Inflammatory macrophage treated with lipopolysaccharide for 1 hour (primary cell): ENCODE data around the gene UBE2G1.

Source experiments
- DNase-seq, 2 donors: peaks; one replicate each; pipeline ENCODE4 v3.0.0-alpha.2; 2020 to 2022

The UBE2G1 gene

DNA sequence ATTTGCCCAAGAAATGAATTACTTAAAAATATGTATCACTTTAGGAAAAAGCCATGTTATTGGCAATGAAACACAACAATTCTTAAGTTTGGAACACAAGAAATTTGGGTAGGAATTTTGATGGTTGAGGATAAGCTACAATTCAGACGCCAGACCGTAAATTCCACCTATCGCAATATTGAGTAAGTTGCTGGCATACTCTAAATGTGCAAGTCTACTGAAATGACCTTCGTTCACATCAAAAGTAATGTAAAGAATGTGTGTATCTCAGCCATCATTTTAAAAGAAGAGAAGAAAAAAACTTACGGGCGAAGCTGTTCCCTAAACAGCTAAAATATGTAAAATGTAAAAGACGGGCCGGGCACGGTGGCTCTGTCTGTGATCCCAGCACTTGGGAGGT is 33.4 kb downstream of the UBE2G1 start:
- no peak for DNase-seq

DNA sequence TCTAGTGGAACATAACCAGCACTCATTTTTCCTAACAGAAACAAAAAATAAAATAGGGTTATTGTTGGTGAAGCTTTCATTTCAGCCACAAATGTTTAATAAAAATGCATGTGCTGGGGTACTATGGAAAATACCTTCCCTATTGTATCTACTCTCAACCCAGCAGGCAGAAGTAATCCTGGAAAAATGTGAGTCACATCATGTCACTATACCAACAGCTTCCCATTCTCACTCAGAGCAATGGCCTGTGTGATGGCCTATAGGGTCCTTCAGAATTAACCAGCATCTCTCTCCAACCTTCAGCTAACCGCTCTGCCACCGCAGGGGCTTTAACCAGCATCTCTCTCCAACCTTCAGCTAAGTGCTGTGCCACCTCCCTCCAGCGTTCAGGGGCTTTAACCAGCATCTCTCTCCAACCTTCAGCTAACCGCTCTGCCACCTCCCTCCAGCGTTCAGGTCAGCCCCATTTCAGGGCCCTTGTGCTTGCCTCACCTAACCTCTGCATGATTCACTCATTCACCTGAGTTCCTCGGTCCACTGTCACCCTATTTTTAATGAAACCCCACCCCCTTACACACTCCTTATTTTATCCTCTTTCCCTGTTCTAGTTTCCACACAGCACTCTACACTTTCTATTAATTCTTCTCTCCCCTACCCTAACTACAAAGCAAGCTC is 34.0 kb downstream of the UBE2G1 start:
- DNase-seq, result no peak

DNA sequence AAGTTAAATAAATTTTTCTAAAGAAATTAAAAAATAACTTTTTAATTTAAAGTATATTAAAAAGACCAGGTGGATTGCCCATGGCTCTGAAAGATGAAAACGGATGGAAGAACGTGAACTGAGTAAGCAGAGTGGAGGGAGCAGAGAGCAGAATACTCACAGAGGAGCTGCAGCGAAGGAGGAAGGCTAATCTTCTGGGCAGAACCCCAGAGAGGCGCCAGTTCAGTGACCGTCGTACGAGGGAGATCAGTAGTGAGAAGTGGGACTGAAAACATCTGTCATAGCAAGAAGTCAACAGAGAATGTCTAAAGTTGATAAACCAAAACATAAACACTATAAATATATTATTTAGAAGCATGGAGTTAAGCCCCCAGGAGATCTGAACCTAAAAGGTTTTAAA is 34.9 kb downstream of the UBE2G1 start:
- no peak for DNase-seq

DNA sequence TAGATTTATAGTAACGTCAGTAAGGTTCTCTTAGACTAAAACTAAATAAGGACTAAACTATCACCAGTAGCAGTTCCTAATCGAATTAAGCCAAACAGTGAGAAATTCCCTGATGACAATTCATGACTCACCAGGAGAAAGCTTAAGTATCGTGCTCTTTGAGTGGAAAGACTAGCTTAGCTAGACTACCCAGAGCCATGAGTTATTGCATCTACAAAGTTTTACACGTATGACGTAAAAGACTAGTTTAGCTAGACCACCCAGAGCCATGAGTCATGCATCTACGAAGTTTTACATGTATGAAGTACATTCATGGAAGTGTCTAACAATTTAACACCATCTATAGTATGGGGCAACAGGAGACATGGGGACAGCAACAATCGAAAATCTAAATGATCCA is 36.6 kb downstream of the UBE2G1 start:
- DNase-seq, result peak in 1 of 2 donors; percentile 18

DNA sequence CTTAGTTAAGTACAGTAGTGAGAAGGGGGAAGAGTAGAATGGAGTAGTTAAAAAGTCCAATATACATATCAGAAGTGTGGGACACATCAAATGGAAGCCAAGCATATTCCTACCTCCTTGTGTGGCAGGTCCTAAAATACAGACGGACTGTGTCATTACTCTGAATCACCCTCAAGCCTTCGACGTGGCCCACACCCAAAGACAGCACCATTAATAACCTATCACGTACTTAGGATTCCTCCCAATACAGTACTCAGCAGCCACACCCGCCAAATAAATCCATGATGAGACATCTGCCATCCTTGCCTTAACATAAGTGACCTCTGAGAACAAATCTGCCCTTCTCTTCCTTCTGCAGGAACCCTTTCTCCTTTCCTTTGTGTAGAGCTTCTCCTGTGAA is 38.9 kb downstream of the UBE2G1 start:
- DNase-seq, result no peak

DNA sequence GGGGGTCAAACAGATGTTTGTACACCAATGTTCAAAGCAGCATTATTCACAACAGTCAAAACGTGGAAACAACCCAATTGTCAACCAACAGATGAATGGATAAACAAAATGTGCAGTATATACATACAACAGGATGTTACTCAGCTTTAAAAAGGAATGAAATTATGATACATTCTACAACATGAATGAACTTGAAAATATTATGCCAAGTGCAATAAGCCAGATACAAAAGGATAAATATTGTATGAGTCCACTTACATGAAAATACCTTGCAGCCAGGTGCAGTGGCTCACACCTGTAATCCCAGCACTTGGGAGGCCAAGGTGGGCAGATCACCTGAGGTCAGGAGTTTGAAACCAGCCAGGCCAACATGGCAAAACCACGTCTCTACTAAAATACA is 39.9 kb downstream of the UBE2G1 start:
- no peak for DNase-seq

DNA sequence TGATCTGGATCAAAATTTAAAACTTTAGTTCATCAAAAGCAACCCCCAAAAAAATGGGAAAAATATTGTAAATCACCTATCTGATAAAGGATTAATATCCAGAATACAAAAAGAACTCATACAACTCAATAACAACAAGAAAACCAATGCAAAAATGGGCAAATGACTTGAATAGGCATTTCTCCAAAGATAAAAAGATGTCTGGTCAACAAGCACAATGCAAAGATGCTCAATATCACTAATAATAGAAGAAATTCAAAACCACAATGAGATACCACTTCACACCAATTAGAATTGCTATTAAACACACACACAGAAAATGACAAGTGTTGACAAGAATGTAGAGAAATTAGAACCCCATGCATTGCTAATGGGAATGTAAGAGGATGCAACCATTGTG is 40.4 kb downstream of the UBE2G1 start:
- DNase-seq, result no peak

DNA sequence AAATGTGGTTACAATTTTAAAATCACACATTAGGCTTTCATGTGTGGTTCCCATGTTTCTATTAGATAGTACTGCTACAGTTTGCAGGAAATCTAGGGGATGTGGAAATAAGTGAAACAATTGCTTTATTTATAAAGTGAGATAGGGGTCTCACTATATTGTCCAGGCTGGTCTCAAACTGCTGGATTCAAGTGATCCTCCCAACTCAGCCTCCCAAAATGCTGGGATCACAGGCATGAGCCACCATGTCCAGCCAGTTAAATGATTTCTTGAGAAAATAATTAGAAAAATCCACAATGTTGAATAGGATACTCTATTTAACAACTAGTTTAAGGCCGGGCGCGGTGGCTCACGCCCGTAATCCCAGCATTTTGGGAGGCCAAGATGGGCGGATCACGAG is 42.0 kb downstream of the UBE2G1 start:
- DNase-seq, result no peak

DNA sequence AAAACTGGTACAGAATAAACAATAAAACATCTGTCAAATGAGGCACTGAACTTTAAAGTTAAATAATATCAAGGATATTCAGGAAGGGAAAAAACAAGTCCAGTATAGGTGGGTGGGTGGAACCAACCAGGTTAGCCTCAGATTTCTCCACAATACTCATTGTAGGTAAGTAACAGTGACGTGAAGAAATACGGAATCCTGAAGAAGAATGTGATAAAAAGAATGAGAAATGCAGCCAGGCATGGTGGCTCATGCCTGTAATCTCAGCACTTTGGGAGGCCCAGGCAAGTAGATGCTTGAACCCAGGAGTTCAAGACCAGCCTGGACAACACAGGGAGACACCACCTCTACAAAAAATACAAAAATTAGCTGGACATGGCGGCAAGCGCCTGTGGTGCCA is 47.3 kb downstream of the UBE2G1 start:
- no peak for DNase-seq

DNA sequence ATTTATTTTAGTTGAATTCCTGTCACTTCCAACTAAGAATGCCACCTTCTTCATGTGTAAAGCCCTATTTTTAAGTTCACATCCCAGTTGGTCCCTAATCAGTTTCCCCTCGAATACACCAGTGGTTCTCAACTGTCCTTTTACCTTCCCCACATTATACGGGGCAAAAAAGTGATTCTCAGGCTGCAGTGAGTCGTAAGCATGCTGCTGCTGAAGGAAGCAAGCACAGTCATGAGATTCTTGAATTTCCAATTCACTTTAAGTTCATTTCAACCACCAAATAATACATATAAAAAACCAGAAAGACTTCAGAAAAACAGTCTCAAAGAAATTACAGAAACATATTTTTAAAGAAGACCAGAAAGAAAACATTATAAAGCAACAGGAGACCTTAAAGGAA is 47.9 kb downstream of the UBE2G1 start:
- DNase-seq, result peak in 1 of 2 donors; percentile 31

DNA sequence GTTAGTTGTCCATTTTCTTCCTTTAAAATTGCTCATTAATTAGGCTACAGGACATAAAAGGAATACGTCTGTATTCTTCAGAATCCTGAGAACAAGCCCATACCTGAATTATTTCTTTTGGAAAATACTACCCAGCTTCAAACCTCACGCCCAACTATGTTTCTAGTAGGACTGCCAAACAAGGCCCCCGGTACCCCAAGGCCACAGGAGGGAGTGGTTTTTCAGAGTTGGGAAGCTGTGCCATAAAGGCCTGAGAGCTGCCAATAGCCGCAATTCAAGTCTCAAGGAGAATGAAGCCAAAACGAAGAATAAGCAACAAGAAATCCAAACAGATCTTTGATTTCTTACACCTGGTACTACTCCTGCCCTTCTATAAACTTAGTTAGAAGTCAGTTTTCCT is 48.3 kb downstream of the UBE2G1 start:
- no peak for DNase-seq

DNA sequence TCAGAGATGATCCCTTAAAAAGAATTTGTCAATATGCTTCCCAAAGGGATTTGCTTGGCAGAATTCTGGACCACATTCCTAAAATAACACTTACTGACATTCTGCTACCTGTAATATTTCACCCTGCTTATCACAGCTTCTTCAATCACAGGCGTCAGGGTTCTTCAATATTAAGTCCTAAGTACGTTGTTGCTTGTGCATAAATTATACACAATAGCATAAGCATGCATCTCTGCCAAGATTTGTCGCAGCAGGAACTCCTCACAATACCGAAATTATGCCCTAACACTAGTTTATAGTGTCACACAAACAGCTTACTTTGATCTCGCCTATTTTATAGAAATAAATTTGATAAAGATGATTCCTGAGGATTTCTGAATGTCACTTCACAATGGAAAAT is 48.9 kb downstream of the UBE2G1 start:
- no peak for DNase-seq

DNA sequence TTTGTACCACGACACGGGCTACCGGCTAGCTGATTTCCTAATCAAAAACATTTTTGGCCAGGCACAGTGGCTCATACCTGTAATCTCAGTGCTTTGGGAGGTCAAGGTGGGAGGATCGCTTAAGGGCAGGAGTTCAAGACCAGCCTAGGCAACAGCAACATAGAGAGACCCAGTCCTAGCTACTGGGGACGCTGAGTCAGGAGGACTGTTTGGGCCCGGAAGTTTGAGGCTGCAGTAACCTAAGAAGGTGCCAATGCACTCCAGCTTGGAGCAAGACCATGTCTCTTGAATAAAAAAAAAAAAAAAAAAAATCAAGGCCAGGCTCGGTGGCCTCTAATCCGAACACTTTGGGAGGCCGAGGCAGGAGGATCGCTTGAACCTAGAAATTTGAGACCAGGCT is 49.8 kb downstream of the UBE2G1 start:
- no peak for DNase-seq

DNA sequence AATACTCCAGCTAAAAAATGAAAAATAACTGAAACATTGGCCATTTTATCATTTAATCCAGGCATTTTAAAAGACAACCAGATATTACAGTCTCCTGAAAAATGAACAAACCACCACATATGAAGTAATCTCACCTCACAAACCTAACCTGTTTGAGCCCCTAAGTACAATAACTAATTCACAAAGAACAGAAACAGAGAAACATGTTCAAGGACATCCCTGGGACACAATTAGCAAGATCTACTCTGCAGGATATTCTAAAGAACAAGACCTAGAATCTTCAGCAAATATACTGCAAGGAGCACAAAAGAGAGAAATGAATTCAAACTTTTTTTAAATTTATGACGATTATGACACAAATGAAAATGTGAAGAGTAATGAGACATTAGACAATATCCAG is 51.9 kb downstream of the UBE2G1 start:
- no peak for DNase-seq

DNA sequence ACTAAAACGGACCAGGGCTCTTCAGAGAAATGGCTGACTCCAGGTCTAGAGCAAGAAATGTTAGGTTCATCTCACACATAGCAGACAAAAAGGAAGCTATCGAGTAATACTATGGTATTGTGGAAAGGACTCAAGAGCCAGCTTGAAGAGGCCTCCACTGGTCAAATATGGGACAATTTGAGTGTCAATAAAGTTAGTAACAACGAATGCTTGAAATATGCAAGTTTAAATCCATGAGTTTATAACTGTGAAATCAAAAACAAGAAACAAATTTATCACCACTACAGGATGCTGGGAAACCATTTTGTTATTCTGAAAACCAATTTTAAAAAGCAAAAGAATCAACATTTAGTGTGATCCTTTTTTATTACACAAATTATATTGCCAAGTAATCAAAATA is 52.3 kb downstream of the UBE2G1 start:
- peak in 1 of 2 donors; percentile 2 for DNase-seq

DNA sequence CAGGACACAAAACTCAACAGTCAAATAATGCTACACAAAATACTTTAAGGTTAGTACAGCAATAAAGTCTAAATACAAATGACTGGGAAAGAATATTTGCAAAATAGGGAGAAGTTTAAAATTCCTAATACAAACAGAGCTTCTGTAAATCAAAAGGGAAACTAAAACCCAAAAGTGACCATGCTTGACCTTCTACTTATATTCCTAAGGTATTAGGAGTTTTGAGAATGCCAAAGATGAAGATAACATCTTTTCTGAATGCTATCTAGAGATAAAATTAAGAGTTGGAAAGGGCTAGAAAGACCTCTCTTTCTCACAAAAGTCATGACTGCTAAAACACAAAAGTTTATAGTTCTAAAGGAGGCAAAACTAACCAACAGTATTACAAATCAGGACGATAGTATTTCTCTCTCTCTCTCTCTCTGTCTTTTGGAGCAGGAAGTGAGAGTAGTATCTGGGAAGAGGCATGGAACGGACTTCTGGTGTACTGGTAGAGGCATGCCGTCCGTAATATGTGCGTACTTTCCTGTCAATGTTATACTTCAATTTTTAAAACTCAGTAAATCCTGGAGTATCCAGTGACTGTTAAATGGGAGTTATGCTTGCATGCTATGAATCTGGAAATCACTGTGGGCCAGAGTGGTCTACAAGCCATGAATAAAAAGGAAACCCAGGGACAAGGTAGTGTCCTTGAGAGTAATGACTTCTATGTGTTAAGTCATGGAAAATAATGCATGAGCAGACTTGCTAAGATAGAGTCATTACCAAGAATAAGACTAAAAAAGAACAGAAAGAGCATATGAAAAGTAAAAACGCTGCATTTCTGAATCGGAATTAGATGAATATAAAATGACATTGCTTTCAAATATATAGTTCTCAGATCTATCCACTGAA is 53.0 kb downstream of the UBE2G1 start:
- peak; percentile 21 to 40 for DNase-seq

DNA sequence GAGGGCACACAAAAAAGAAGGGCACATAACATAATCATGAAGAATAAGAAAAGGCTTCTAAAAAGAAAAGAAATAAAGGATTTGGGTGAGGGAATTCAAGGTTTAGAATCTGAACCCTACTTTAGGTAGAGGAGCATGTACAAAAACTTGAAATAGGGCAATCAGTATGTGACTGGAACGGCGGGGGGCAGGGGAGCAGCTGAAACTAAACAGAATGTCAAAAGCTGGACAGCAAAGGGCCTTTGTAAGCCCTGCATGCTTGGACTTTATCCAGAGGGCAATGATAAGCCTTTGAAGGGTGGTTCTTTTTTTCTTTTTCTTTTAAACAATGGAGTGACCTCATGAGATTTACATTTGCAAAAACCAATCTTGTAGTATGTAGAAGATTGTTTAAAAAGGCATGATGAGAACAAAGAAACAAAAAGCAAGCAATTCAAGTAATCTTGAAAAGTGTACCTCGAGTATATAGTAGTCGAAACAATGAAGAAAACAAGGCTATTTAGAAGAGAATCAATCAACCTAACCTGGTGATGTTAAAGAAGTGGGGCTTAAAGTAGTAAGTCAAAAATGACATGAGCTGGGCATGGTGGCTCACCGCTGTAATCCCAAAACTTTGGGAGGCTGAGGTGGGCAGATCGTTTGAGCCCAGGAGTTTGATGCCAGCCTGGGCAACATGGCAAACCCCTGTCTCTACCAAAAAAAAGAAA is 56.0 kb downstream of the UBE2G1 start:
- DNase-seq, result no peak

DNA sequence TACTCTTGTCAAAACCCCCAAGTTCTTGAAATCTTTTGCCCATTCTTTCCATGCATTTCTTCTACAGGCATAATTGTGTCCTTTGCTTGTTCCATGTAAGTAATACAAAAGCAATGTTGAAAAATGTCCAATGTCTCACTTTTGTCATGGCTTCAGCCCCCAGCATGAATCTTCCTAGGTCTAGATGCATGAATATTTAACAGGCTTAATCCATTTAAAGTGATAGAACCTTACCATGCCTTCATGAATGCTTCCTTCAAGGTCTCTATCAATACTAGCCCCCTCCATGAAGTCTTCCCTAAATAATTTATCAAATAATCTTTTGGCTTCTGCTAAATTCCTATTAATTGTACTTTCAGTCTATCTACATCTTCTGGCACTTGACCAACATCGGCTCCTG is 56.6 kb downstream of the UBE2G1 start:
- no peak for DNase-seq

DNA sequence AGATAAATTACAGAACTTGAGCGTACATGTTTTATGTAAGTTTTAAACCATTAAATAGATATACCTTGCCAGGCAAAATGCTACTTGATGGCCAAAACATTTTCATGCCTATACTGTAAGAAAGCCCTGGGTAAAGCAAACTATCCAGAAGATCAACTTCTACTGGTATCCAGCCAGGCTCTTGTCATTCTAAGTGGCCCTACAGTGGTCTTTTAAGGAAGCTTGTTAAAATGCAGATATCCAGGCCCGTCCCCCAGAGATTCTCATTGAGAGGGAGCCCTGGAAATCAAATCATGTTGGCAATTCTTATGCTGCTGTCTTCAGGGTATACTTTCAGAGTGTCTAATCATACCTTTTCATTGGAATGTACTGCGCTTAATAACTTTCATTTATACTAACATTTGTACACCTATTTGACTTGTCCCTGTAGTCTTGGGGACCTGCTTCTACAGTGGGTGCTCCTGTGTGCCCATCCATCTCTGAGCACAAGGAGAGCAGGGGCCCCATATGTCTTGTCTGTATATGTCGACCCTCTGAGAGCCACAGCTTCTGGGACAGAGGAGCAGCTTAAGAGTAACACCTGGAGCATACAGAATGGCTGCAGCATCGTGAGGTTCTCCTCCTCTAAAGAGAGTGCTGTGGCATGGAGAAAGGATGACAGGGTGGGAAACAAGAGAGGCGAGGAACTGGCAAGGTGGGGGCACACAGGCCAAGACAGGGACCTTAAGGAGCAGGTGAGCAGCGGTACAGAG is 59.1 kb downstream of the UBE2G1 start:
- DNase-seq, result no peak

DNA sequence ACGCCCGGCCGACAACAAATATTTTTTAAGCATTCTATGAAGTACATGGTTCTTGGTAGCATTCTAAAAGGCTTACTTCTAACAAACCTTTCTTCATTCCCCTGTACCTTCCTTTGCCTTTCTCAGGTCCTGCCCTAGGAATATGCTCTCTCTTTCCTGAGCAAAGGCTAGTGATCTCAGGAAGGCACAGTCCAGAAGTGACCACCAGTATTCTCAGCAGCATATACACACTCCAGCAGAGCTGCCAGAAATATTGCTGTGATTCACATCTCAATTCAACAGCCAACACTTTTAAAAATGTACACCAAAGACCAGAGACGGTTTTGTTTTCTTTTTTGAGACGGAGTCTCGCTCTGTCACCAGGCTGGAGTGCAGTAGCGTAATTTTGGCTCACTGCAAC is 61.3 kb downstream of the UBE2G1 start:
- no peak for DNase-seq

DNA sequence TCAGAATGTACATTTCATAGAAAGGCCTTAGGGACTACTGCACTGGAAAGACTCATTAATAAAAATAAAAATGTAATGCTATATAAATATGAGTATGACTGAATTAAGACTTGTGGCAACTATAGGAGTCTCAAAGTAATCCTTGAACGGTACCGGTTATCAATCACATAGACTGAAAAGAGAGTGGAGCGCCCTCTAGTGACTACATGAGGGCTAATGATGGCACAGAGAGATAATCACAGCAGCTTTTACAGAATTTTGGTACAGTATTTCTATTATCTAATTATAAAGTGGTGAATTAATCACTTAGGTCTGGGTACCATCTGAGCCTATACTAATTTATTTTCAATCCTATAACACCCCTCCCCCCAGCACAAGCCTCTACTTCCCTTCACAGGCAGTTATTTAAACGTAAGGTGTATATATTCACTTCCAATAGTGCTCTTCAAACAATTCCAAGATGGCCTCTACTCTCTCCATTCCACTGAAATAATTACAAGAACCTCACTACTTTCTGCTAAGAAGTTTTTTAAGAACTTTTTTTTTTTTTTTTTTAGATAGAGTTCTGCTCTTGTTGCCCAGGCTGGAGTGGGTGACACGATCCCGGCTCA is 62.0 kb downstream of the UBE2G1 start:
- peak; percentile 22 to 81 for DNase-seq

DNA sequence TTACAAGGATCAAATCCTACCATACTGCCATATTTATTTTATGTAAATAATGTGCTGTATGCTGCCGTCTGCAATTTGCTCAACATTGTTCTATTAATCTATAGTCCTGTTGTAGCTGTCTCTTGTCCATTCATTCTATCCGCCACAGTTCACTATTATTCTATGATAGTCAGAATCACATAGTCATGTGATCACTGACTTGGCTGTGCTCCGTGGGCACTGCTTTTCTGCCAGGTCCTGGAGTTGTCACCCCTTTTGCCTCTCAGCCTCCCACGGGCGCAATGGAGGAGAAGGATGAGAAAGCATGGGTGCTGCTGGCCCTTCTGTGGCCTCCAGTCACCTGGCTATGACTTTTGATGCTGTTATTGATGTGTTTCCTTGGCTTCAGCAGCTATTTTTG is 65.4 kb downstream of the UBE2G1 start:
- DNase-seq, result no peak

DNA sequence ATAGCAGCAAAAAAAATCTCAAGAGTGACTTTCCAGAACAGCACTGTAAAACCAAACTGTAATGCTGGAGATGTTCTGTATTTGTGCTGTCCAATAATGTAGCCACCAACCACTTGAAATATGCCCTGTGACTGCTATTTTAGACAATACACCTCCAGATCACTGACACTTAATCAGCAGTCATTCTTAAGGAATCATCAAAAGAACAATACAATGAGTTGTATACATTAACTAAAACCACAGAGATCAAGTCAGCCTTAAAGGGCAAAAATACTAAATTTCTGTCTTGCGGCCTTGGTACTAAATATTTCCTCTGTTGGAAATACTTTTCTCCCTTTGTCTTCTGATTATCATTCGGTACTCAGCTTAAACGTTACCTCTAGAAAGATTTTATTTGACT is 69.1 kb downstream of the UBE2G1 start:
- no peak for DNase-seq
